Measurements from ENCODE around the gene ZFYVE9.

The ZFYVE9 gene

GRCh38 chr1:52359676-52360594 lies 218.0 kb downstream of the ZFYVE9 start:
- Mint-ChIP-seq H3K9me3 (no peaks in the 10 kb centered on the region), H3K27ac (no peak overlapping the region), H3K27me3 (ENCODE audit: low read depth) (no peaks in the 10 kb centered on the region), H3K36me3 (ENCODE audit: low read depth) (peaks cover 63% of the 10 kb centered on the region), H3K4me3 (no peak overlapping the region), H3K4me1 (peaks cover 6% of the 10 kb centered on the region)
- no peak for TF ChIP-seq CTCF (IDR thresholded peaks at IDR 0.05; ENCODE audit: unreplicated experiment in 3 of 3)

- Mint-ChIP-seq H3K36me3 (ENCODE audit: low read depth) (peaks cover 56% of the 10 kb centered on the region), H3K4me1 (peaks cover 10% of the 10 kb centered on the region), H3K9me3 (no peaks in the 10 kb centered on the region), H3K27ac (no peak overlapping the region), H3K4me3 (no peak overlapping the region), H3K27me3 (ENCODE audit: low read depth) (no peaks in the 10 kb centered on the region)
- TF ChIP-seq CTCF (IDR thresholded peaks at IDR 0.05; ENCODE audit: unreplicated experiment in 3 of 3), result no peak
These were observed 218.7 kb downstream of the ZFYVE9 start for GRCh38 chr1:52360595-52360968.

- H3K27me3 Mint-ChIP-seq (ENCODE audit: low read depth), result peaks cover 12% of the 10 kb centered on the region
- peak overlapping the region; percentile 97 for H3K4me3 Mint-ChIP-seq
- TF ChIP-seq CTCF (IDR thresholded peaks at IDR 0.05; ENCODE audit: unreplicated experiment in 3 of 3), result no peak
- H3K36me3 Mint-ChIP-seq (ENCODE audit: low read depth), result peaks cover 24% of the 10 kb centered on the region
- peaks cover 22% of the 10 kb centered on the region for H3K4me1 Mint-ChIP-seq
- no peaks in the 10 kb centered on the region for H3K9me3 Mint-ChIP-seq
- H3K27ac Mint-ChIP-seq, result peak overlapping the region; percentile 54 to 98 (median 83)
These were observed 222.4 kb downstream of the ZFYVE9 start for GRCh38 chr1:52364235-52364839.

GRCh38 chr1:52365071-52365745 lies 223.3 kb downstream of the ZFYVE9 start:
- H3K4me1 Mint-ChIP-seq, result peaks cover 22% of the 10 kb centered on the region
- H3K36me3 Mint-ChIP-seq (ENCODE audit: low read depth), result peaks cover 19% of the 10 kb centered on the region

More at GRCh38 chr1:52365071-52365745, 223.3 kb downstream of the ZFYVE9 start:
- H3K9me3 Mint-ChIP-seq, result no peaks in the 10 kb centered on the region
- peak overlapping the region; percentile 97 for H3K4me3 Mint-ChIP-seq
- H3K27me3 Mint-ChIP-seq (ENCODE audit: low read depth), result peaks cover 12% of the 10 kb centered on the region
- peak overlapping the region; percentile 83 to 98 (median 96) for H3K27ac Mint-ChIP-seq
- no peak for TF ChIP-seq CTCF (IDR thresholded peaks at IDR 0.05; ENCODE audit: unreplicated experiment in 3 of 3)
